Activated T-cell treated with anti-CD3 and anti-CD28 coated beads, Interleukin-2, amount 50 U/mL, for 72 hours (primary cell): ENCODE data around the gene ABL1. TPM values are rescaled to one million over a fixed set of nuclear protein-coding genes. Genes with fewer than 3 reads are reported as not detected.

ENCODE experiments used
- ATAC-seq, 2 donors: fragments of 150-1000 bp; cut with Tn5 transposase; replicated peaks in 1 of 2; 2 replicates each; pipeline ENCODE4 v1.10.0; 2021; ENCODE audit warnings: moderate library complexity in 2 of 2, mild to moderate bottlenecking in 1 of 2
- DNase-seq, 2 donors: peaks; one replicate each; pipeline ENCODE4 v3.0.0; 2021 to 2022; ENCODE audit warnings: mixed read lengths in 1 of 2
- H3K27ac Mint-ChIP-seq: one replicate; pipeline ENCODE4 v1.8.0; 2022; ENCODE audit warnings: mild to moderate bottlenecking, moderate library complexity, mixed read lengths
- H3K27me3 Mint-ChIP-seq: one replicate; pipeline ENCODE4 v1.8.0; 2022; ENCODE audit warnings: low read depth, mixed read lengths
- H3K36me3 Mint-ChIP-seq, 2 donors: one replicate each; pipeline ENCODE4 v1.8.0; 2022; ENCODE audit warnings: mixed read lengths in 2 of 2, mild to moderate bottlenecking in 1 of 2; ENCODE audit not compliant: insufficient read depth in 2 of 2
- H3K4me1 Mint-ChIP-seq: one replicate; pipeline ENCODE4 v1.8.0; 2022; ENCODE audit warnings: low read depth, mixed read lengths
- H3K4me3 Mint-ChIP-seq, 2 donors: one replicate each; pipeline ENCODE4 v1.8.0; 2022; ENCODE audit warnings: mild to moderate bottlenecking in 2 of 2, mixed read lengths in 2 of 2, moderate library complexity in 2 of 2
- H3K9me3 Mint-ChIP-seq, 2 donors: one replicate each; pipeline ENCODE4 v1.8.0; 2022; ENCODE audit warnings: mixed read lengths in 2 of 2
- total RNA-seq, 2 donors: library from RNA; stranded (reverse); gene quantifications; one replicate each; pipeline ENCODE4 v1.2.3, GENCODE V29; 2022

ABL1 gene
- total RNA-seq, 2 donors from 2014 or later = 36.5 to 39.9 TPM

- Mint-ChIP-seq H3K9me3 (no peaks in the 10 kb centered on the region), H3K36me3 (no peaks in the 10 kb centered on the region), H3K4me3 (no peak overlapping the region), H3K27ac (no peak overlapping the region), H3K4me1 (peaks cover 4% of the 10 kb centered on the region), H3K27me3 (no peaks in the 10 kb centered on the region)
- DNase-seq (no peak), ATAC-seq (no peak)
Measured at GRCh38 chr9:130913599-130914416, 78.8 kb downstream of the ABL1 start.

DNA sequence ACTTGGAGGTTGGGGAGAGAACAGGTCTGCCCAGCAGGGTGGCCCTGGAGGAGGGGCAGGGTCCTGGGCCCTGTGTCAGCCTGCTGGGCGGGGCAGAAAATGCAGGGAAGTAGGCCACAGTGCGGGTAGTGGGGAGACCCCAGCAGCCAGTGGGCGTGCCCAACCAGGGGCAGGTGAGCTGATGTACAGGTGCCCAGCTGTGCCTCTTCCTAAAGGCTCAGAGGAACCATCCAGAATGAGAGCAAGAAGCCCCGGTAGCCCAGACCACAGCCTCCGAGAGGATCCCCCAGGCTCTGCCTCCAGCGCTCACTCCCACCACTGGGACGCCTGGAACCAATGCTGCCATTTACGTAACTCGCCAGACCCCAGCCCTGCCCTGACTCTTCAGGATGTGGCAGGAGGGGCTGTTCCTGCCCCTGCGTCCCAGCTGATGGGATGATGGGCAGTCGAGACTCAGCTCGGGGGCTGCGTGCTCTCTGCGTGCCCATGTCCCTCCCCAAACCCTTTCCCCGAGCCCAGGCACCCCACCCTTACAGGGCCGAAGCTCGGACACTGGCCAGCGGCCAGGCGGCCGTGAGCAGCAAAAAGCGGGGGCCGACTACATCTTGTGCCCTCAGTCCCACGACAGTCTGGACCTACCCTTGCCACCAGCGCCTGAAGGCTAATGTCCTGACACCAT lies 79.5 kb downstream of the ABL1 start:
- peaks cover 4% of the 10 kb centered on the region for H3K4me1 Mint-ChIP-seq
- H3K27me3 Mint-ChIP-seq = no peaks in the 10 kb centered on the region
- no peaks in the 10 kb centered on the region for H3K36me3 Mint-ChIP-seq
- H3K9me3 Mint-ChIP-seq = no peaks in the 10 kb centered on the region
- no peak overlapping the region for H3K27ac Mint-ChIP-seq
- DNase-seq (no peak), ATAC-seq (no peak)
- H3K4me3 Mint-ChIP-seq = no peak overlapping the region

- H3K36me3 Mint-ChIP-seq = no peaks in the 10 kb centered on the region
- DNase-seq = no peak
- no peak for ATAC-seq
- no peaks in the 10 kb centered on the region for H3K9me3 Mint-ChIP-seq
- H3K27me3 Mint-ChIP-seq = no peaks in the 10 kb centered on the region
- no peak overlapping the region for H3K27ac Mint-ChIP-seq
- no peak overlapping the region for H3K4me3 Mint-ChIP-seq
- peaks cover 4% of the 10 kb centered on the region for H3K4me1 Mint-ChIP-seq
Measured at GRCh38 chr9:130915096-130915447, 80.0 kb downstream of the ABL1 start.

DNA sequence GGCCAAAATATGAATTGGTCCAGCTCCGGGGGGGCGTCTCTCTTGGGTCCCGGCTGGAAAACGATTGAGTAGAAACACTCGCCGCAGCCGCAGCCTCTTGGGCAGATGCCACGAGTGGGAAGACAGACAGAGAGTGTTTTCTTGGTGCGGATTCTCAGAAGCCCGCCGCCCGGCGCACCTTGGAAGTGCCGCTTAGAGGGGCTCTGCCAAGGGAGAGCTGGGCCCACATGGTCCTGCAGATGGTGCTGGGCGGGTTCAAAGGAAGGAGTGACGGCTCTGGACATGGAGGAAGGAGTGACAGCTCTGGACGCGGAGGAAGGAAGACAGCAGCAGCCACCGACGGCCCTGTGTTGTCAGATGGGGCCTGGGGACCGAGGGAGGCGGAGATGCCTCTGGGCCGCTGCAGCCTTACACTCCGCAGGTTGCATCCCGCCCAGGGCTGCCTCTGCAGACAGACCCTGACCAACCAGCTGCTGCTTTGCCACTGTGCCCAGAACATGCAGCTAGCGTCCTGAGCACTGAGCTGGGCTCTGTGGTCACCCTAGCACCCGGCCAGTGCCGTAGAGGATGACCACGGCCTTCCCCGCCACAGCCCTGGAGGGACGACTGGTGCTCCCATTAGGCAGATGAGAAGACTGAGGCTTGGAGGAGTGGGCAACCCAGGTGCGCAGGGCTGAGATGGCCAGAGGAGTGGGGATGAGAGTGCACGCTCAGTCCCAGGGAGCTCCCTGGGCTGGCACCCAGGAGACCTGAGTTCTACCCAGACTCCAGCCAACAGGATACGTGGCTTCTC lies 82.3 kb downstream of the ABL1 start:
- Mint-ChIP-seq H3K9me3 (no peaks in the 10 kb centered on the region), H3K4me3 (no peak overlapping the region), H3K4me1 (no peaks in the 10 kb centered on the region), H3K27me3 (peaks cover 2% of the 10 kb centered on the region), H3K27ac (no peak overlapping the region), H3K36me3 (no peaks in the 10 kb centered on the region)
- ATAC-seq (no peak), DNase-seq (no peak)

GRCh38 chr9:130918101-130918825 lies 83.2 kb downstream of the ABL1 start:
- no peak for ATAC-seq
- Mint-ChIP-seq H3K4me3 (no peak overlapping the region), H3K27ac (no peak overlapping the region), H3K27me3 (peaks cover 8% of the 10 kb centered on the region), H3K4me1 (no peaks in the 10 kb centered on the region), H3K9me3 (no peaks in the 10 kb centered on the region), H3K36me3 (no peaks in the 10 kb centered on the region)
- no peak for DNase-seq

DNA sequence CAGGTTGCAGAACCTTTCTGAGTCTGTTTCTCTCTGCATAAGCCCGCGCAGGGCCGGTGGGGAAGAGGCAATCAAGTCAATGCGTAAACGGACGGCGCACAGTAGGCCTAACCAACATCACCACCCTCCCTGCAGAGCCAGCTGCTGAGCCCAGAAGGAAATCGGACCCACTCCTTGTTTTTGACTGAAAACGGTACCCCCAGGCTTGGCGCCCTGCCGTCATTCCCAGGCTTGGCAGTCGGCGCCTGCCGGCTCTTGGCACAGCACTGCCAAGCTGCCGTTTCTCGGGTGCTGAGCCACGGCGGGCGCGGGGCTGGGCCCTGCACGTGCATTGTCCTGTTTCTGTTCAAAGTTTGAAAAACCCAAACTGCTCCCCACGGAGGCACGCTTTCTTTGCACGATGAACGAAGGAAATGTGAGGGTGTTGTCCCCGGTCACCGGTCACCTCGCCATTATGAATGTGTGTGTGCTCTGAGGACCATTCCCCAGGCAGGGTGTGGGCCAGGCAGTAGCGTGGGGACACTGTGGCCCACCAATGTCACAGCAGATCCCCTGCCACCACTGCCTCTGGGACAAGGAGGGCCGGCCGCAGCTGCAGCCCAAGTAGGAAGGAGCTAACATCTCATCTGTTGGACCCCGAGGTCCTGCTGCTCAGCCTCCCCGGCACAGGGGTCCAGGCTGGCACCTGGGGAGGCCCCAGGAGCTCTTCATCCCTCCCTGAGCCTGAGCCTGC lies 83.9 kb downstream of the ABL1 start:
- H3K36me3 Mint-ChIP-seq = no peaks in the 10 kb centered on the region
- no peak overlapping the region for H3K27ac Mint-ChIP-seq
- no peaks in the 10 kb centered on the region for H3K9me3 Mint-ChIP-seq
- H3K27me3 Mint-ChIP-seq = peaks cover 8% of the 10 kb centered on the region
- DNase-seq (no peak), ATAC-seq (no peak)
- no peak overlapping the region for H3K4me3 Mint-ChIP-seq
- no peaks in the 10 kb centered on the region for H3K4me1 Mint-ChIP-seq

DNA sequence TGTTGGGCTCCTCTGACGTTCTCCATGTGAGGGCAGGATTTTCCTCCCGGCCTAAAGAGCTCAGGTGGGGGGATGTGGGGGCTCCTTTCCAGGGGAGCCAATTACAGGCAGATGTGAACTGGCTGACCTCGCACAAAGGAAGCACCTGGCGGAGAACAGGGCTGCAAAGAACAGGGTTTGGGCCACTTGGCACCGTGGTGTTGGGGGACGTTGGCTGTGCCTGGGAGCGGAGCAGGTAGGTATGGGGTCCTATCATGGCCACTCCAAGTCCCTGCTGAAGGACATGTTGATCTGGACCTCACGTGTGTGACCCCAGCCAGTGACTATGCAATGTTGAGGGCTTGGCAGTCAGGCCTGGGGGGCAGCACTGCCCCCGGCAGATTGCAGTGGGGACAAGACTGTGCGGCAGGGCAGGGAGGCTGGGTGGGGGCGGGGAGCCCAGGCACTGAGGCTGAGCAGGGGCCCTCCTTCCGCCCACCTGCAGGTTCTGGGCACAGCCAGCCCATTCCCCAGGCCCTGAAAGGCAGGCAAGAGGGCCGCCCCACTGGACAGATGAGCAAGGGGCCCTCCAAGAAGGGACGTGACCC lies 84.6 kb downstream of the ABL1 start:
- Mint-ChIP-seq H3K27ac (no peak overlapping the region), H3K4me1 (no peaks in the 10 kb centered on the region), H3K9me3 (no peaks in the 10 kb centered on the region), H3K4me3 (no peak overlapping the region), H3K27me3 (peaks cover 8% of the 10 kb centered on the region), H3K36me3 (no peaks in the 10 kb centered on the region)
- ATAC-seq (no peak), DNase-seq (no peak)

DNA sequence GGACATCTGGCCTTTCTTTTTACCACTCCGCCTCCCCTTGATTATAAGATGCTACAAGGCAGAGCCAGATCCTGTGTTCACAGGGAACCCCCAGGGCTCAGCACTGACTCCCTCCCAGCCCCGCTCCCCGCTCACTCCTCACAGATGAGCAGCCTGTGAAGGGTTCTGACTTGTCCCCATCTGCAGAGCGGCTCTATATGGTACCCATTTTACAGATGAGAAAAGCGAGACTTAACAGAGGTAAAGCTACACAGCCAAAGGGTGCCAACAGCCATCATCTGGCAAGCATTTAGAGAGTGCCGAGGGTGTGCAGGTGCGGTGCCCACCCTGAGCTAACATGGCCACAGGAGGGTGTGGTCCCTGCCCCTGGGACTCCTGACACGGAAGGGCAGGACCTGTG lies 85.2 kb downstream of the ABL1 start:
- no peak overlapping the region for H3K4me3 Mint-ChIP-seq
- ATAC-seq = no peak

GRCh38 chr9:130920762-130921299 lies 85.8 kb downstream of the ABL1 start:
- no peak overlapping the region for H3K4me3 Mint-ChIP-seq
- H3K27me3 Mint-ChIP-seq = peaks cover 8% of the 10 kb centered on the region
- H3K9me3 Mint-ChIP-seq = no peaks in the 10 kb centered on the region

More for the DNA sequence above, 85.2 kb downstream of the ABL1 start:
- no peak overlapping the region for H3K27ac Mint-ChIP-seq
- no peaks in the 10 kb centered on the region for H3K9me3 Mint-ChIP-seq
- peaks cover 8% of the 10 kb centered on the region for H3K27me3 Mint-ChIP-seq
- no peaks in the 10 kb centered on the region for H3K36me3 Mint-ChIP-seq
- DNase-seq = no peak
- no peaks in the 10 kb centered on the region for H3K4me1 Mint-ChIP-seq

DNA sequence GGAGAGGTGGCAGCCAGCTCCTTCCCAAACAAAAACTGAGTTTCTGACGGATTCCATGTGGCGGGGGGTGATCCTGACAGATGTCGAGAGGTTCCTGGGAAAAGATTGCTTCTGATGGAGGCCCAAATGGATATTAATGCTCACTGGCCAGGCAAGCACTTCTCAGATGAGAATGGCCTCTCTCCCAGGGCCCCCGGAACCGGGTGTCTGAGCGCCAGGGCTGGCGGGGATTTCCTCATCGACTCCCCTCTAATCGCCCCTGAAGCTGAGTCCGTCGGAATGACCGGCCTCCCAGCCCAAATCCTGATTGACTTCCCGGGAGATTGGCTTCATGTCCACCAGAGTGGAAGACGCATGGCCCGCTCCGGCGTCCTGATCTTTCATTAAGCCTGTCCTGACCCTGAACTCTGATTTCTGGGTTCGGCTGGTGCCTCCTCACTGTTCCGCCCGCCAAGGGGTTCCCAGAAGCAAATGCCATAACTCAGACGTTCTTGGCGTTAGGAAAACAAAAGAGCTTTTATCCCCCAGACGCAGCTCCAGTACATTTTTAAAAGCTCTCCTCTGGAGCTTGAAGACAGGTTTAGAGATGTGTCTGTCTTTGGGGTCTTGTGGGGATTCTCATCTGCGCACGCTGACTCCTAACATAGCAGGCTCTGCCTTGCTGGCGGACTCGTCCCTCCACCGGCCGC lies 86.4 kb downstream of the ABL1 start:
- Mint-ChIP-seq H3K36me3 (no peaks in the 10 kb centered on the region), H3K4me3 (no peak overlapping the region), H3K27ac (no peak overlapping the region)

More at GRCh38 chr9:130920762-130921299, 85.8 kb downstream of the ABL1 start:
- no peak overlapping the region for H3K27ac Mint-ChIP-seq
- no peaks in the 10 kb centered on the region for H3K36me3 Mint-ChIP-seq
- DNase-seq (no peak), ATAC-seq (no peak)
- no peaks in the 10 kb centered on the region for H3K4me1 Mint-ChIP-seq

DNA sequence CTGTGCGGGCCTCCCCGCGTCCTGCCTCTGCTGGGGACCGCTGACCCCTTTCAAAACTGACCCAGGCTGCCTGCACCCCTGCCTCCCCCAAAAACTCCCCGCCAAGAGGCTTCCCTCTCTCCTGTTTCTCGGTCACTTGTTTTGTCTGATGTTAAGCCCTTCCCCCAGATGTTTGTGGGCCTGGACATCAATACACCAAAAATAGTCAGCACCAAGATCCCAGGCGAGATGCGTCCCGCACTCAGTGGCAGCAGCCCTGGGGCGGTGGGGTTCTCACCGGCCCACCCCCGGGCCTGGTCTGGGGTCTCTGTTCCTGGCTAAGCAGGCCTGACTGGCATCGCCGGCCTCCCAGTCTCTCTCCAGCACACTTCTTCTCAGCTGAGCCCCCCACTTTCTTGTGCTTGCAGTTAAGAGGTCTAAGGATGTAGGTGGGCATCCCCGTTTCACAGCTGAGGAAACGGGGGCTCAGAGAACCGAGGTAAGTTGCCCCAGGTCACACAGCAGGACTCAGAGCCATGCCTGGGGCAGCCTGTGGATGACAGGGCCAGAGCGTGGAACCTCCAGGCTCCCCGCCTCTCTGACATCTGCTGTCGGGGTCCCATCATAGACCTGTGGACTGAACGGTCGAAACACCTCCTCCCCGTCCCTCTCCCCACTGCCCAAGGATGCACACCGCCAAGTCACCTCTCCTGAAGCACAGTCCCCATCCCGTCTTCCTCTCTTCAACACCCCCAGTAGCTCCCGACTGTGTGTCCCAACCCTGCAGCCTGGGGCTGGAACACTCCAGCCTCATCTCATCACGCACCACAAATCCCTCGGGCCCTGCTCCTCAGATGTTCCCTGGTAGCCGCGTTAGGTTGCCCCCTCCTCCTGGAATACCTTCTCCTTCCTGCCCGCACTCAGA lies 87.2 kb downstream of the ABL1 start:
- DNase-seq = no peak
- no peaks in the 10 kb centered on the region for H3K9me3 Mint-ChIP-seq
- no peaks in the 10 kb centered on the region for H3K4me1 Mint-ChIP-seq
- no peaks in the 10 kb centered on the region for H3K36me3 Mint-ChIP-seq
- H3K27ac Mint-ChIP-seq = no peak overlapping the region
- ATAC-seq = no peak
- no peak overlapping the region for H3K4me3 Mint-ChIP-seq
- H3K27me3 Mint-ChIP-seq = peaks cover 8% of the 10 kb centered on the region

More for the DNA sequence above, 86.4 kb downstream of the ABL1 start:
- no peak for ATAC-seq
- DNase-seq = no peak
- Mint-ChIP-seq H3K9me3 (no peaks in the 10 kb centered on the region), H3K4me1 (no peaks in the 10 kb centered on the region), H3K27me3 (peaks cover 8% of the 10 kb centered on the region)
